SHP77 (cell line): ENCODE measurements around the gene PRPF19.

Experiments
- DNase-seq, 2 experiments: peaks; one replicate each; lab custom pipeline; 2025; lab: John Stamatoyannopoulos, UW

PRPF19 gene

DNA sequence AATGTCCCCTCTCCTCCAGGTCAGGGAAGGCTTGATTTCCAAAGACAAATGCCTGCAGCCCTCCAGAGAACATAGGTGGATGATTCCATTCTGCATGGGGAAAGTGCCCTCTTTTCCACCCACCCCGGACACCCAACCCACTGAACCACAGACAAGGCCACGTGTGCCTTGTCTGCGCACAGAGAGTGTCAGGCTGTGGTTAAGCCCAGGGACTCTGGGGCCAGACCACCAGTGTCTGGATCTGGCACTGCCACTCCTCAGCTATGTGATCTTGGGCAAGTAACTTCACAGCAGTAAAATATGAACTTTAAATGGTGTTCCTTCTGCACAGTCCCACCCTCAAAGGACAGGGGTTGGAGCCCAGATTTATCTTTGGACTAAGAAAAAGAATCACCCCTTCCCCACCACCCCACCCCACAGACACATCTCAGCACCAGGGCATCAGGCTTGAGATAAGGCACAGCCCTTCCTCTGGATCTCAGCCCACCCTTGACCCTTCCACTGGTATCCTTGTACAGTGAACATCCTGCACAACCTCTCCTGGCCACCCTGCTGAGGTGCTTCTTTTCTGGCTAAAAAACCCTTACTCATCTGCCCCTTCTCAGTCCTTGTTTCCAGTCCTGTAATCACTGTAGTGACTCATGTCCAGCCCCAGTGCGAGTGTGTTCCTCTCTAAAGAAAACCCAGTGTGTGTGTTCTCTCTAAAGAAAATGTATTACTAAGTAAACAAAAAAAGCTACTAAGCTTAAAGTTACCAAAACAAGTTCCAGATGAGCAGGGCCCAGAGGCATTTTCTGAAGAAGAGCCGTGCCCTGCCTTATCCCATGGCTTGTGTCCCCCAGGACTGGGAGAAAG lies 48.8 kb downstream of the PRPF19 start:
- no peak for DNase-seq

GRCh38 chr11:60855726-60856633 lies 50.4 kb downstream of the PRPF19 start, which contains the start of gene PTGDR2:
TSS of gene PTGDR2 (minus strand) at chr11:60855950. CDS start at chr11:60853722, 2,228 bp downstream.
- DNase-seq = no peak

GRCh38 chr11:60854847-60855725 lies 51.3 kb downstream of the PRPF19 start:
- DNase-seq = no peak

- DNase-seq = no peak
Measured at GRCh38 chr11:60854140-60854846, 52.1 kb downstream of the PRPF19 start.

DNA sequence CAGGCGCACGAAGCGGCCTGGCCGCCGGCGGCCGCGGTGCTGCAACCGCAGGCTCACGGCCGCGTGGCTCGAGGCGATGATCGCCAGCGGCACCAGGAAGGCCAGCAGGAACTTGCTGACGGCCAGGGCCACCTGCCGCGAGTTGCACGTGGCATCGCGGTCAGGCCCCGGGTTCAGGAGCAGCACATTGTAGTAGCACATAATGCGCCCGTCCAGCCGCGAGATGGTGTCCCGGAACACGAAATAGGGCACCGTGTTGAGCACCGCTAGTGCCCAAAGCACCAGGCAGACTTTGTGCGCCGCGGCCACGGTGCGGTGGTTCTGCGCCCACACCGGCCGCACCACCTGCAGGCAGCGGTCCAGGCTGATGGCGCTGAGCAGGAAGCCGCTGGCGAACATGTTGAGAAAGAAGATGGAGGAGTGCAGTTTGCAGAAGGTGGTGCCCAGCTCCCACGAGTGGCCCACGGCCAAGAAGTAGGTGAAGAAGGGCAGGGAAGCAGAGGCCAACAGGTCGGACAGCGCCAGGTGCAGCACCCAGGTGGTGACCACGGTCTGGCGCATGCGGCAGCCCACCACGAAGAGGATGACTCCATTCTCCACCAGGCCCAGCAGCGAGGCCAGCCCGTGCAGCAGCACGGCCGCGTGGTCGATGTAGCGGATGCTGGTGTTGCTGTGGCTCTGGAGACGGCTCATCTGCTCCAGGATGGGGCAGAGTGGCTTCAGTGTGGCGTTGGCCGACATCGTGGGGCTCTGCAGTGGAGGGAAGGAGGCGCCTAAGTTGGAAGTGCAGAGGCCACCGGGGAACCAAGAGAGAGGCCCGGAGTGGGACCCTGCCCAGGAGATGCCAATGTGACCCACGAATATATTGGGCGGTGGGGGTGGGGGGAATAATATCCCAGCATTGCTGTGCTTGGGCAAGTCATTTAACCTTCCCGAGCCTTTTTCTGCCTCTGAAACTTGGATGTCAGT lies 53.1 kb downstream of the PRPF19 start:
- no peak for DNase-seq

DNA sequence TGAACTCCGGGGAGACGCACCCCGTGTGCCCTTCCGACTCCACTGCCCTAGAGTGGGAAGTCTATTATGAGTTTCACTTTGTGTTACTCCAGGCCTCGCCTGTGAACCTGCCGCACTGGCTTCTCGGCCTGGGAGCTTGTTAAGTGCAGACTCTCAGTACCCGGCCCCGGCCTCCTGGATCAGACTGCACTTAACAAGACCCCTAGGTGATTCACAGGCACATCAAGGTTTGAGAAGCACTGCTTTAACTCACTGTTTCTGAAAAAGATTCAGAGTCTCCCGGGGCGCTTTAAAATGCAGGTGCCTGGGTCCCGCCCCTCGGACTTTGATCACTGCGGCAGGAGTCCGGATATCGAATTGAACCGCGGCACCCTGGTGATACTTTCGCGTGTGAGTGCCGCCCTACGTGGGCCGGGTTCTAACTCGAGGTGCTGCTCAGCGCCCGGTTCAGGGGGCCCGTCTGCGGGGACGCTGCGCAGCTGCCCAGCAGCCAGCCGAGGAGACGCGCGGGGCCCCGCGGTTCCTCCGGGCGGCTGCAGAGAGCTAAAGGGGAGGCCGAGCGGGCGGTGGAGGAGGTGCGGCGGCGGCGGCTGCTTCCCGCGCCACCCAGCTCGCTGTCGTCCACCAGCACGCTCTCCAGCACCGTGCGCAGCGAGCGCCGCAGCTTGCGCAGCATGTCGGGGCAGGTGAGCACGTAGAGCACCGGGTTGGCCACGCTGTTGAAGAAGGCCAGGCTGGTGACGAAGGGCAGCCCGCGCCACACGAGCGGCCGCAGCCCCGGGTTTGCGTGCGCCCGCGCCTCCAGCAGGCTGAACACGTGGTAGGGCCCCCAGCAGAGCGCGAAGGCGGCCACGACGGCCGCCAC lies 54.0 kb downstream of the PRPF19 start:
- DNase-seq = no peak

- no peak for DNase-seq
Measured at GRCh38 chr11:60851327-60852104, 54.9 kb downstream of the PRPF19 start.

DNA sequence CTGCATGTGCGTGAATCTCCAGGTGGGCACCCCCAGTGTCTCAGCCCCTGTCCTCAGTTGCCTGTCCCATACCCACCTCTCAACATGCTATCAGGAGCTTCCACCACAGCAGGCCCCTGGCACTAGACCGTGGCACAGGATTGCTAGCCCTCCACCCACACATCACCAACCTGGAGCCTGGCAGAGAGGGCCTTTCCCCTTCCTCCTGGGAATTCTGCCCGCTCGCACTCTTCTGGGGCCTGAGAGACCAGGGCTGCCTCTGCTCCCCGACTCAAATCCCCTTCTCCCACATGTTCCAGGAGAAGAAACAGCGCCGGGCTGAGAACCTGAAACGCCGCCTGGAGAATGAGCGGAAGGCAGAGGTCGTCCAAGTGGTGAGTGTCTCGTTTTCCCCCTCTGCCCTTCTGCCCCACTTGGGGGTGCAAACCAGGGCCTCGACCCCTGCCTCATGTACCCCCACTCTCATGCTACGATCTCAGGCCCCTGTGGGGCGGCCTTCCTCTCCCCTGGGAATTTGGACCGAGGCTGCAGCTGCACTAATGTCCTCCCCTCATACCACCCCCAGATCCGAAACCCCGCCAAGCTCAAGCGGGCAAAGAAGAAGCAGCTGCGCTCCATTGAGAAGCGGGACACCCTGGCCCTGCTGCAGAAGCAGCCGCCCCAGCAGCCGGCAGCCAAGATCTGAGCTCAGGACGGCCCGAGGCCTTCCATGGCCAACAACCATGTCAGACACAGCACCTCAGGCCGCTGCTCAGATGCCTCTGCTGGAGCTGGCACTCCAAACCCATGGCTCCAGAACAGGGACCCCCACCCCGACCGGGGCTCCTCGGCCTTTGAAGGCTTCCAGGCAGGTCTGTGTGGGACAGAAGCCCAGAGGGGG lies 56.5 kb downstream of the PRPF19 start:
- DNase-seq = no peak

DNA sequence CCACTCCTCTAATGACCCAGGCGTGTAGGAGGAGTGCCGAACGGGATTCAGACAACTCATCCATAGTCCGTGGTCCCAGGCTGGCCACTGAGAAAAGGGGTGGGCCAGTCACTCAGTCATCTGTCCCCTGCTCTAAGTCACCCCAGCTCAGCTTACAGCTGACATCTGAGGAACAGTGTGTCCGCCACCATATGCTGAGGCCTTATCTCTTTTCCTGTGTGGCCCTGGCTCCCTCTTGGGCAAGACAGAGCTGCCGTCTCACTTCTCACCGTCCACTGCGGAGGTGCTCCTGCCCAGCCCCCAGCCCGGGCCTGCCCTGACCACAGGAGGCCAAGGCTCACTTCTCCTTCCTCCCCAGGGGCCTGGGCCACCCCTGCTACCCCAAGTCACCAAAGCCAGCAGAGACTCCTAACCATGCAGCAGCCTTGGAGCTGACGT lies 57.7 kb downstream of the PRPF19 start:
- no peak for DNase-seq

DNA sequence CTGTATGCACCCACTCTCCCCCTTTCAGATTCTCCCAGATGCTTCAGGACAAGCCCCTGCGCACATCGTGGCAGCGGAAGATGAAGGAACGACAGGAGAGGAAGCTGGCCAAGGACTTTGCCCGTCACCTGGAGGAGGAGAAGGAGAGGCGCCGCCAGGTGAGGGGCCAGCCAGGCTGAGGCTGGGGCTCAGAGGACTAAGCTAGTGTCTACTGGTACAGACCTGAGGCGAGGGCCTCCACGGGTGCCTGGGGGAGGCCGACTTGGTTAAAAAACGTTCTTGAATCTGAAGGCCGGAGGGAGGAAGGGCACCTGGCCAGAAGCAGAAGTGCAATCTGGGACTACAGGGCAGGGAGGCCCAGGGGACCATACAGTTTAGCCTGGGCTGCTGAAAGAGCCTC lies 58.5 kb downstream of the PRPF19 start:
- DNase-seq = no peak

DNA sequence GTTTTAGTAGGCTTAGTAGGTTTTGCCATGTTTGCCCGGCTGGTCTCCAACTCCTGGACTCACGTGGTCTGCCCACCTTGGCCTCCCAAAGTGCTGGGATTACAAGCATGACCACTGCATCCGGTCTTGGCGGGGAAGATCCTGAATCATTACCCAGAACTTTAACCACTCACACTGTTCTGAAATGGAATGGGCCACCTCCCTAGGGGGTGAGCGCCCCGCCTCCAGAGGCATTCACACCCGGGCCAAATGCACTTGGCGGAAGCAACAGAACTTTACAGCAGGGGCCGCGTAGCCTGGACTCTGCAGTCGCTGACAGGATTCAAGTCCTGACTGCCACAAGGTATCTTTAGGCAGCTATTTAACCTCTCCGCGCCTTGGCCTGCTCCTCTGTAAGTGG lies 59.1 kb downstream of the PRPF19 start:
- DNase-seq = no peak

DNA sequence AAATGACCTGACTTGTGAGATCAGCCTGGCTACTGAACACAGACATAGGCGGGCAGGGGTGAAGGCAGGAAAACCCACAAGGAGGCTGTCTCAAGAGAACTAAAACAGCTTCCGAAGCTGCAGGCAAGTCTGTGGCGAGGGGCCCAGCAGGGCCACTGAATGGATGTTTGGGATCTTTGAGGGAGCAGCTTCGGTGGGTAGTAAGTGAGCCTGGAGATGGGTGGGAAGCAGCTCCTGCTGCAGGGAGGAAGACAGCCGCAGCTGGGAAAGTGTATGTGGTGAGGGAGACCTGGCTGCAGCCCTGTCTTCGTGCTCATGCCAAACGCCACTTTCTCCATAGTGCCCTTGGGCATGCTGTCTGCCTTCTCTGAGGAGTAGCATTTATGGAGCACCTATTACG lies 61.0 kb downstream of the PRPF19 start:
- DNase-seq = no peak

DNA sequence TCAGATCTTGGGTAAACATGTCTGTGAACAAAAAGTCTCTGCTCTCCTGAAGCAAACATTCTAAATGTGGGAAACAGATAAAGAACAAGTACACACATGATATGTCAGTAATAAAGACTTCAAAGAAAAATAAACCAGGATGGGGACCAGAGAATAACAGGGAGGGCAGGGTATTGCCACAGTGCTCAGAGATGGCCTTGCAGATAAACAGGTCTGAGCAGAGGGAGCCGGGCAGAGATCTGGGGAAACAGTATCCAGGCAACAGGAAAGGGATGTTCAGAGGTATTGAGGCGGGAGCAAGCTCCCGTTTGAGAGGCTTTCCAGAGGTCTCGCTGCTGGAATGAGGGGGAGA lies 61.5 kb downstream of the PRPF19 start:
- no peak for DNase-seq

DNA sequence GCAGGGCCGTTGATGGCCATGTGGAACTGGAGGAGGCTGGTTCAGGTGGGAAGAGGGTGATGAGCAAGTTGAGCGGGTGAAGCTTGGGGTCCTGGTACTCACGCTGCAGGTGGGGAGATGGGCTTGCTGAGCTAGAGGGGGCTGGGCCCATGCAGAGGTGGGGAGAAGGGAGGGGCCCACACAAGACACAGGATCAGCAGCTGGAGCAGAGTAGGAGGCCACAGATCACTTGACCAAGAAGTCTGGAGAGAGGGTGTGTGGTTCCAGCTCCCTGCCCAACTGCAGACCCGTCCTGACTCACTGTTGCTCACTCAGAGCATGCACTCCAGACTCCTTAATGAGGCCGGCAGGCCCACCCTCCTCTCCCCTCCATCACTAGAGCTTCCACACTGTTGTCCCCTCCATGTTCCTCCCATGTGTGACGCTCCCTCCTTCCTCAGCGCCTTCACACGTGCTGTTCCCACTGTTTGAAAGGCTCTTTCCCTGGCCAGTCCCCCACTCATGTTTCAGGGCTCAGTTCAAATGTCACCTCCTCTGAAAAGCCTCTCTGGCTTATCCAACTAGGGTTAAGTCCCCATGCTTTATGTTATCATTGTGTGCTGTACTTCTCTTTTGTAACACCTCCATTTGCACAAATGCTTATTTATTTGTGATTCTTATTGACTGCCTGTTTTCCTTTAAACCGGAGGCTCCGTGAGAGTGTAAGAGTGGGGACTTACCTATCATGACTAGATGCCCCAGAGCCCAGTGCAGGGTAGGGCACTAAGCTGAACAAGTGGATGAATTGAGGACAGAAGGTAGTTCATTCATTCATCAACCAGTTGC lies 62.1 kb downstream of the PRPF19 start:
- DNase-seq = no peak

DNA sequence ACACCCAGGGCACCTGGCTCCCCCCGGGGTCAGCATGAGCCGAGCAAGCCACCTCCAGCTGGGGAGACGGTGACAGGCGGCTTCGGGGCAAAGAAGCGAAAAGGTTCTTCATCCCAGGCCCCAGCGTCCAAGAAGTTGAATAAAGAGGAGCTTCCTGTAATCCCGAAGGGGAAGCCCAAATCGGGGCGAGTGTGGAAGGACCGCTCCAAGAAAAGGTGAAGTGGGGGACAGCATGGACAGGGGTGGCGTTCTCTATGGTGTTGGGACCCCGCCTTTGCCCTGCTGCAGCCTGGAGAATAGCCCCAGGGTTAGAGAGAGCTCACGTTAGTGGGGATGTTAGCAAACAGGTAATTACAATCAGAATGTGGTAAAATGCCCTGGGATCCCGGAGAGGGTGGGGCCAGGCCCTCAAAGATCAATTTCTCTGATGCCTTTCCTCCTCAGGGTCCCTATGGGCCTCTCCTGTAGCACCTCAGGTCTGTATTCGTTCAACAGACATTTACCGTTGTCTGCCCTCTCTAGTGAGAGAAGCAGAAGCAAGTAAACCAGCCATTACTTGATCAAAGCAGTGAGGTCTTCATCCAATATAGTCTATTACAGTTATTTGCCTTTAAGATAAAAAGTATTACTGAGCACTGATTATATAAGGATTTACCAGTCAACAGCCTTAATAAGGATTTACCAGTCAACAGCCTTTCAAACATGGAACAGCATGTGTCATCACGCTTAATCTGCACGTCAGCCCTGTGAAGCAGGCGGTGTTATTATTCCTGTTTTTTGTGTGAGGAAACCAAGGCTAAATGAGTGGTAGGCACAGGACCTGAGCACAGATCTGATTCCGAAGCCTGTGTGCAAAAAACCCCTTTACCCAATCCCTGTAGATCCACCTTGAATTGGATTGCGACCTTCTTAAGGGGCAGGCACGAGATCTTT lies 63.5 kb downstream of the PRPF19 start:
- no peak for DNase-seq
